Astrocyte (in vitro differentiated cells and primary cell): ENCODE measurements around the gene ARF1.

Source experiments
- CTCF ChIP-seq: IDR thresholded peaks from 2 replicates; pipeline ENCODE4 v1.5.1; 2011; ENCODE audit warnings: low read depth, mild to moderate bottlenecking, inconsistent platforms, low read length, moderate library complexity; ENCODE audit not compliant: insufficient read depth
- EZH2 ChIP-seq: IDR thresholded peaks from 2 replicates; pipeline ENCODE4 v1.6.1; 2012; ENCODE audit warnings: mild to moderate bottlenecking, low read length, inconsistent platforms; ENCODE audit not compliant: insufficient read depth

GRCh38 chr1:228147768-228148167, 65.3 kb downstream of the ARF1 start:
- no peak for TF ChIP-seq EZH2
- TF ChIP-seq CTCF, result no peak
